Effector CD4-positive, alpha-beta T cell (primary cell): ENCODE data around the gene ARHGAP24.

Source experiments
- DNase-seq: peaks from one replicate; pipeline ENCODE4 v3.0.0-alpha.2; 2020

Gene ARHGAP24

GRCh38 chr4:86043755-86044592, 569.0 kb downstream of the ARHGAP24 start:
- no peak for DNase-seq

- DNase-seq: no peak
These were observed 569.6 kb downstream of the ARHGAP24 start for GRCh38 chr4:86044593-86044985.

- no peak for DNase-seq
These were observed 573.5 kb downstream of the ARHGAP24 start for GRCh38 chr4:86048426-86048825.

GRCh38 chr4:86050496-86050895, 575.5 kb downstream of the ARHGAP24 start:
- DNase-seq: no peak
